ENCODE data around the gene SLC6A7.
"Not testable (repeated sequence)": the region's sequence is repeated elsewhere in the genome, so short reads cannot be mapped to it uniquely, and the experiment has no call there.

Gene SLC6A7

DNA sequence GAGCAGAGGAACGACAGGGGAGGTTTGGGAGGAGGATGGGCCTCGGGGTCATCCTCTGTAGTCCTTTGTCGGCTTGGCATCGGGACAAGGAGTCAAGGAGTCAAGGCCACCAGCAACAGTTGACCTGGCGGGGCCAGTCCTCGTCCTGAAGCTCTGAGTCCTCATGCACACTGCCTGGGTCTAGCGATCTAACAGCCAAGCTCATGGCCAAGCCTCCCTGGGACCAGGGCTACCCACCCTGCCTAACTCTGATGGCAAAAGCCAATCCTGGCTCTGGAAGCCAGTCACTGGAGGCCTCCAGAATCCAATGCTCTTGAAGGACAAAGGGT is 49.9 kb downstream of the SLC6A7 start:
- no peak for DNase-seq (ENCODE audit: low read depth in 2 of 2, low spot score in 1 of 2)

GRCh38 chr5:150241298-150242160 is 51.7 kb downstream of the SLC6A7 start:
- DNase-seq (ENCODE audit: low read depth in 2 of 2, low spot score in 1 of 2) = no peak

DNA sequence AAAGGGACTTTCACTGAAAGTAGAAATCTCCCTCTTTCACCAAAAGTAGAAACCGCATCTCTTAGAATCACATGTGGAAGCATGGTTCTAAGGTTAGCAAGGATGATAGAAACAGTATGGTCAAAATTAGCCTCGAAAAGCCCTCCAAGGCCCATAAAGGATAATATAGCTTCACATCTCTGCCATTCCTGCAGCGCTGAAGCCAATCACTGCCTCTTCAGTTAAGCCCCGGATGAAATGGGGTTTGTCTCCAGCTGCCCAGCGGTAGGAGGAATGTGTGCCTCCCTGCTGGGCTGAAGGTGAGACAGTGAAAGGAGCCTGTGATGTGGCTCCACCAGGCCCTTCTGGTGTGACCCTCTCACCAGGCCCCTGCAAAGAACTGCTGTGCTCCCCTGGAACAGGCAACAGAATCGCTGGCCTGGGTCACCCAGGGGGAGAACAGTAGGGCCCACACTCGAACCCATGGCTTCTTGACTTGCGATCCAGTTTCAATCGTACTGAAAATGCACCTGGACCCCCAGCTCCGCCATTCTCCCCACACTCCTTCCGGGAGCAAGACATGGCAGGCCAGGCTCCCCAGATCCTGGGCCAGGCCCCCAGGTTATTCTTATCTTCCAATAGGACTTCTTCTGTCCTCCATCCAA is 52.5 kb downstream of the SLC6A7 start:
- no peak for DNase-seq (ENCODE audit: low read depth in 2 of 2, low spot score in 1 of 2)

DNA sequence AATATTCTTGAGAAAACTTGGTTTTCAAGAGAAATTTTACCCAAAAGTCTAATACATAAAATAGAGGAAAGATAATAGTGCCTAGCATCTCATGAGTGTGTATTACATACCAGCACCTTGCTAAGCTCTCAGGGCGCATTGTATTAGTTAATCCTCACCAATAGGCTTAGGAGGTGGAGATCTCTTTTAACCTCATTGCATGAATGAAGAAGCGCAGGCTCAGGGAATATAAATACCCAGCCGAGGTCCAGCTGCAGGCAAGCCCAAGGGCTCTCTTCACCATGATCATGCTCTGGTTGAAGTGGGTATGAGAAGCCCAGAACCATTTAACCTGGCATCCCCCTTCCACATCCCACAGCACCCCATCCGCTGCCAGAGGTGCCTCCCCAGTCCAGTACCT is 53.7 kb downstream of the SLC6A7 start:
- DNase-seq (ENCODE audit: low read depth in 2 of 2, low spot score in 1 of 2) = no peak

DNA sequence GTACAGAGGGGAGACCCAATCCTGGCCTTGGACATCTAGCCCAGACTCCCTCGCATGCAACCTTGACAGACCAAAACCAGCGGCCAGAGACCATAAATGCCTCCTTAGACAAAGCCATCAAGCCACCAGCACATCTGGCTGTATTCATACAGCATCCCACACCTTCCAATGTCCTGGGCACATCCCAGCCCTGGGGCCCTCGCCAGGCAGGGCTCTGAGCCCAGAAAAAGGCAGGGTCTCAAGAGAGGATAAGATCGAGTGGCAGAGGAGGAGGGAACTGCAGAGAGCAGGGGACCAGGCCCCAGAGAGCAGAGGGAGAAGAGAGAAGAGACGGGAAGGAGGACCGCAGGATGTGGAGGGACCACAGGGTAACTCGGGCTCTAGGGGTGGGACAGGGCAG is 54.3 kb downstream of the SLC6A7 start:
- no peak for DNase-seq (ENCODE audit: low read depth in 2 of 2, low spot score in 1 of 2)

DNA sequence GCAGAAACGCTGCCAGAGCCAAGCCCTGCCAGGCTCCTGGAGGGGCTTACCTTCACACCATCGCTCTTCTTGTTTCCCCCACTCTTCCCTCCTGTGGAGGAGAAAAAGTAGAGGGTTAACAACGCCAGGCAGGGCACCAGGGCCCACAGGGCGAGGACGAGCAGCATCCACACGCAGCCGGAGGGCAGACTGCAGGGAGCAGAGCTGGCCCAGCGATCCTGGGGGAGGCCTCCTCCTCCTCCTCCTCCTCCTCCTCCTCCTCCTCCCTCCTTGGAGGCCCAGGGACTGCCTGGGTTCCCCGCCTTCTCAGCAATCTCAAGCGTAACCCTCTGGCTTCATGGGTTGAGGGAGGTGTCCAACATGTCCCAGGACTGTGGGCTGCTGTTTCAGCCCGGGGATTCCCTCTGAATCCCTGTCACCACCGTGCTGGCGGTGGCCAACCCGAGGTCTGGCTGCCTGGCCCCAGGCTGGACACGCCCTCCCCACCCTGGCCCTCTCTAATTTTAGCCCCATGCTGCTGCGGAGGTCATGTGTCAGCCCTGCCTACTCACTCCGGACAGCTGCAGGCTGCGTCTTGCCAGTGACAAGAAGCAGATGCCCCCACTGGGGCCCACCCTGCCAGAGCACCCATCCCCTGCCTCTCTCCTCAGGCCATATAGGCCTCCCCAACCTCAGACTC is 55.4 kb downstream of the SLC6A7 start:
- DNase-seq (ENCODE audit: low read depth in 2 of 2, low spot score in 1 of 2) = no peak

DNA sequence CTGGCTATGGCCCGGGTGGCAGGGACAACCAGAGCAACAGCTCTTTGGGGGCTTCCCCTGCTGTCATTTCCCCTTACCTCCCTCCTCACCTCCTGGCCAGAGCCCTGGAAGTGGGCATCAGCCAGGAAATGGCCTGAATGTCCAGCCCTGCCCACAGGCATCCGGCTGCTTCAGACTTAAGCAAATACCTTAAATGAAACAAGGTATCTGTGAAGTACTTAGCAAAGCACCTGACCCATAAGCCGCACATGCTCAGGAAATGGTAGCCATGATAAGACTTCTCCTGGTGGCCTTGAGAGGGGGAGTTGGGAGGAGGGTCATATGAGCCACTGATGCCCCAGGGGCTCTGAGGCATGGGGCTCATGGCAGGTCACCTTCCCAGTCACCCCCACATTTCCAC is 55.9 kb downstream of the SLC6A7 start:
- no peak for DNase-seq (ENCODE audit: low read depth in 2 of 2, low spot score in 1 of 2)

GRCh38 chr5:150246429-150246828 is 56.6 kb downstream of the SLC6A7 start:
- DNase-seq (ENCODE audit: low read depth in 2 of 2, low spot score in 1 of 2) = no peak

DNA sequence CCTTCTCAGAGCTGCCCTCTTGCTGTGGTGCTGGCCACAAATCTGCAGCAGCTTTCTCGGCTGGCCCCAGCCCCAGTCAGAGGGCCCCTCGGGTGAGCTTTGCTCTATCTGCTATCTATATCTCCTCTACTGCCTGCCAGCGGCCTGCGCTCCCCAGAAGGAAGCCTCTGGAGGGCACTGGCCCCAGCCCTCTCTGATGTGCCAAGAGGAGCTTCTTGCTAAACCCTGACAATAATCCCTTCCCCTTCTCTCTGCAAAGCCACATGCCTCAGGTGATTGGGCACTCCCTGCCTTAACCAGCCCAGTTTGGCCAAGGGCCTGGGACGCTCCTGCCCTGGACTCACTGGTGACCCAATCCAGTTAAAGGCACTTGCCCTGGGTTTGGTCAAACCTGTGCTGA is 57.0 kb downstream of the SLC6A7 start:
- no peak for DNase-seq (ENCODE audit: low read depth in 2 of 2, low spot score in 1 of 2)

DNA sequence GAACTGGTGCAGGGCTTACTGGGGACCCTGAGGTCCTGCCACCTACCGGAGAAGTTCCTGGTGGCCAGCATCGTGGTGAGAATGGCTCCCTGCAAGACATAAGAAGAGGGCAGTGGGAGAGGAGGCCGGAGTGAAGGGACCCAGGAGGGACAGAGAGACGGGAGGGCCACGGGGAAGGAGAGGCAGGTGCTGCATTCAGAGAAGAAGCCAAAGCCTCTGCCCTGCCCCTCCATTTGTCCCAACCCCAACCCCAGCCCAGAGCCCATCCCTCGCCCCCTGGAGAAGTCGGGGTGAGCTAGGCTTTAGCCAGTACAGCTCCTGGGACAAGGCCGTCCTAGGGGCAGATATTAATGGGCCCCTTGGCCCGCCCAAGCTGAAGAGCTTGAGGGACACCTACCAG is 57.9 kb downstream of the SLC6A7 start:
- no peak for DNase-seq (ENCODE audit: low read depth in 2 of 2, low spot score in 1 of 2)

DNA sequence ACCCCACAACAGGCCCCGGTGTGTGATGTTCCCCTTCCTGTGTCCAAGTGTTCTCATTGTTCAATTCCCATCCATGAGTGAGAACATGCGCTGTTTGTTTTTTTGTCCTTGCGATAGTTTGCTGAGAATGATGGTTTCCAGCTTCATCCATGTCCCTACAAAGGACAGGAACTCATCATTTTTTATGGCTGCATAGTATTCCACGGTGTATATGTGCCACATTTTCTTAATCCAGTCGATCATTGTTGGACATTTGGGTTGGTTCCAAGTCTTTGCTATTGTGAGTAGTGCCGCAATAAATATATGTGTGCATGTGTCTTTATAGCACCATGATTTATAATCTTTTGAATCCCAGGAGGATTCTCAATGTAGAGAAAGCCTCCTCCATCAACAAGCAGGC is 58.6 kb downstream of the SLC6A7 start:
- DNase-seq (ENCODE audit: low read depth in 2 of 2, low spot score in 1 of 2) = not testable (repeated sequence)

- DNase-seq (ENCODE audit: low read depth in 2 of 2, low spot score in 1 of 2) = no peak
These were observed 59.1 kb downstream of the SLC6A7 start for GRCh38 chr5:150248946-150249345.

DNA sequence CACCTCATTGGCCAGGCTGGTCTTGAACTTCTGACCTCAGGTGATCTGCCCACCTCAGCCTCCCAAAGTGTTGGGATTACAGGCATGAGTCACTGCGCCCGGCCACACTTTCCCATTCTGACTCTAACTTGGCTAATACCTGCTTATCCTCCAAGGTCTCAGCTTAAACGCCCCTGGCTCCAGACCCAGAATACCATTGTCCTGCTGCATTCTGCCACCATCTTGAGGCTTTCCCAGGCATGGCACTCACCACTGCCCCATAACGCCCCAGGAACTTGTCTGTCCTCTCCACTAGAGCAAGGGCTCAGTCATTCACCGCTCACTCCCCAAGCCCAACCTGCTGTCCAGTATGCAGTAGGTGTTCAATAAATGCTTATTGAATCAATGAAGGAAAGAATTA is 59.9 kb downstream of the SLC6A7 start:
- DNase-seq (ENCODE audit: low read depth in 2 of 2, low spot score in 1 of 2) = no peak

DNA sequence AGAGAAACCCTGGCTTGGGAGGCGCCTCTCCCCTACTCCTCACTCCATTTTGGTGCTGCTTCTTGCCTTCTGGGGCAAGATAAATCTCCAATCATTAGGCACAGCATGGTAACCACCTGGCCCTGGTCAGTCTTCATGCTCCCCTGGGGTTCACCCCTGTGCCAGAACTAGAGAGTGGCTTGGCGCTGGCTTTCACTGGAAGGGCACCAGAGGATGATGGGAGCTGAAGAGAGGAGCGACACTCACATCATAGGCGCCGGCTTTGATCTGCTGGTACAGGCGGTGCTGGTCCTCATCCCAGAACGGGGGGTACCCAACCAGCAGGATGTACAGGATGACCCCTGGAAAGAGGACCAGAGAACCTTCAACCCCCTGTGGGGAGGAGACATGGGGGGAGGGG is 61.6 kb downstream of the SLC6A7 start:
- no peak for DNase-seq (ENCODE audit: low read depth in 2 of 2, low spot score in 1 of 2)

DNA sequence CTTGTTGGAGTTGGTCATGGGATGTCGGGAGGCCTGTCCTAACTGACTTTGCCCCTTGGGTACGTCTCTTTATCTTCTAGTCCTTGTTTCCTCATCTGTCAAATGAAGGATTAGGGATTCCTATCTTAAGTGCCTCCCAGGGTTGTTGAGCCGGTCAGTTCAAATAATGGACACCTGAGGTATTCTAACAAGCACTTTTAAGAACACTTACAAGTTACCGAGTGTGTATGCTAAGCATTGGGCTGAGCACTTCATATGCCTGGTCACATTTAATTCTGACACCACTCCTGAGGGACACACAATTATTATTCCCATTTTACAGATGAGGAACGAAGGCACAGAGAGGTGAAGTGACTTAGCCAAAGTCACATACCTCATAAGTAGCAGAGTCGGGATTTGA is 62.6 kb downstream of the SLC6A7 start:
- no peak for DNase-seq (ENCODE audit: low read depth in 2 of 2, low spot score in 1 of 2)

- no peak for DNase-seq (ENCODE audit: low read depth in 2 of 2, low spot score in 1 of 2)
These were observed 63.8 kb downstream of the SLC6A7 start for GRCh38 chr5:150253416-150254208.

DNA sequence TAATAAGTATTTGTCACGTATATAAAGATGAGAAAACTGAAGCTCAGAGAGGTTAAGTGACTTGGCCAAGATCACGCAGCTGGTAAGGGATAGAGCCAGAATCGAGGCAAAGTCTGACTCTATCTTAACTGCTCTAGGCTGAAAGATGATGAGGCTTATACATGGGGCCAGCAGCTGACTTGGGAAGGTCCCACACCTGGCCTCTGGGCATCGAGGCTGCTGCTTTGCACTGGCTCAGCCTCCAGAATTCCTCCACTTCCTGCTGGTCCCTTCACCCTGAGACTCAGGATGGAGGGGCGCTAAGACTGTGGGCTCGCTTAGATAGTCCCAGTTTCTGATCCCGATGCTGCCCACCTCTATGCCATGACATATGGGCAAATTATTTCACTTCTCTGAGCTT is 64.5 kb downstream of the SLC6A7 start:
- DNase-seq (ENCODE audit: low read depth in 2 of 2, low spot score in 1 of 2) = no peak

- no peak for DNase-seq (ENCODE audit: low read depth in 2 of 2, low spot score in 1 of 2)
These were observed 64.9 kb downstream of the SLC6A7 start for GRCh38 chr5:150254774-150255173.

- no peak for DNase-seq (ENCODE audit: low read depth in 2 of 2, low spot score in 1 of 2)
These were observed 66.0 kb downstream of the SLC6A7 start for GRCh38 chr5:150255659-150256409.

DNA sequence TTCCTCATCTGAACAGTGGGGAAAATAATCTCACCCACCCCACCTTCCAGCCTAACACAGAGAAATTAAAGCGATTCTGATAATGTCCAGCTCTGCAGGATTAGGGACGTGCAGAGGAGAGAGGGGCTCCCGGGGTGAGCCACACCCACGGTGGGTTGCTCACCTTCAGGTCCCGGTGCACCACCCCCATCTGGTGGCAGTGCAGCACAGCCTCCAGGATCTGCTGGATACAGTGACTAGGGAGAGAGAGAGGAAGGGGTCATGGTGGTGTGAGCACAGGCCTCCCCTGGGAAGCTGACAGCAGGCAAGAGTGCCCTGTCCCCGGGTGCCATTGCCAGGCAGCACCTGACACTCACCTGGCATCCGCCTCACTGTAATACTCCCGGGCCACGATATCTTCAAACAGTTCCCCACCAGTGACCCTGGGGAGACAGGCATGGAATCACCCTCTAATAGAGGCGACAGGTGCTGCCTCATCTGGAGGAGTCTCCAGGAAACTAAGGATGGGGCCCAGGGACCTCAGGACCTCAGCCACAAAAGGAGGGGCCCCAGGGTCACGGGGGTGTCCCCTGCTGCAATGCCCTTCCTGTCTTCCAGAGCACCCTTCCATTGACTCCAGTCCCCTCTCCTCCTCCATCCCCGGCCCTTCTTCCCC is 66.7 kb downstream of the SLC6A7 start:
- DNase-seq (ENCODE audit: low read depth in 2 of 2, low spot score in 1 of 2) = no peak

All from stimulated activated CD8-positive, alpha-beta memory T cell treated with anti-CD3 and anti-CD28 coated beads, Interleukin-4, amount 100 ng/mL, for 1 hour (primary cell).